Right atrium auricular region (tissue), 2 donors: ENCODE measurements around the gene CACNG4. TPM values are rescaled to one million over a fixed set of nuclear protein-coding genes. Genes with fewer than 3 reads are reported as not detected.

ENCODE experiments used
- DNase-seq: peaks from one replicate; pipeline ENCODE4 v3.0.0-alpha.2; 2019; ENCODE audit warnings: low spot score
- H3K27ac ChIP-seq, 2 donors: fragments of 200-600 bp; sonication (generic); 1 replicate in 1 of 2; 2 replicates in 1 of 2; pipeline ENCODE4 v1.5.1; 2016 to 2019
- H3K27me3 ChIP-seq, 2 donors: fragments of 200-600 bp; sonication (generic); one replicate each; pipeline versions ENCODE4 v1.5.1 to v1.6.0; 2017 to 2019
- H3K36me3 ChIP-seq: fragments of 200-600 bp; sonication (generic); one replicate; pipeline ENCODE4 v1.5.1; 2016
- H3K4me1 ChIP-seq, 2 donors: fragments of 200-600 bp; sonication (generic); one replicate each; pipeline versions ENCODE4 v1.5.1 to v1.6.0; 2017 to 2019
- H3K4me3 ChIP-seq, 2 donors: fragments of 200-600 bp; sonication (generic); 1 replicate in 1 of 2; 2 replicates in 1 of 2; pipeline ENCODE4 v1.5.1; 2017 to 2019; ENCODE audit warnings: mild to moderate bottlenecking in 1 of 2, moderate library complexity in 1 of 2
- H3K9me3 ChIP-seq, 2 donors: fragments of 200-600 bp; sonication (generic); one replicate each; pipeline ENCODE4 v1.5.1; 2019
- total RNA-seq, 2 donors: library from RNA; depleted of rRNA; stranded (reverse); fragments of >200 nt; gene quantifications; one replicate each; pipeline ENCODE4 v1.1.0, GENCODE V29; 2016
- TF ChIP-seq, protein P1 (sequence below), 2 donors: fragments of 200-600 bp; sonication (generic); IDR thresholded peaks; one replicate each; pipeline ENCODE4 v1.5.1; 2019; ENCODE audit warnings: antibody characterized with exemption in 2 of 2

The CACNG4 gene
- total RNA-seq, 2 donors from 2014 or later = 0.63 to 1.9 TPM

DNA sequence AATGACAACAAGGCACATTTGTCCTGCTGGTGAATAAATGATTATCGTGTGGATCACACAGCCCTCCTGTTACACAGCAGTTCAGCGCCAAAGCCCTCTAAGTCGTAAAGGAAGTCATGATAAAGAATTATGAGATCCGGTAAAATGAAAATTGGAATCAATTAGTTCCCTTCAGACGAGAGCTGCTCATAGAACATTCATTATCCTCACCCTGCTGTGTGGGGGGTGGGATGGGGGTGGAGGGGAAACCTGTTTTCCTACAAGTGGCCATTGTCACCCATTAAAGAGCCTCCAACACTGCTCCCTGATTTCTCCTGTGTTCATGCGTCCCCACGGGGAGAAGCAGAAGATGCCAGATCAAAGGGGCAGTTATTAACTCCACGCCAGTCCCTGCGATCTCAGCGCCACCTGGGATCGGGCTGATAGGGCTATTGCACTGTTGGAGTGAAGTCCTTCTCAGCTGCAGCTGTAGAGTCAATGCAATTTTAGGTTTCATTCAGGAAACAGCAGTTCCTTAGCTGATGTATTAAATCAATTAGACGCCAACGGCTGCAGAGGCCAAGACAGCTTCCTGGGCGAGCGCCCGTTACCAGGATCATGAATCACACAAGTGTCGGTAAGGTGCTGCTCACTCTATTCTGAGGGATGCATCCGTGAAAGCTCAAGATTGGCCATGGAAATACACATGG, 19.2 kb upstream of the CACNG4 start:
- no peaks in the 10 kb centered on the region for H3K27me3 ChIP-seq
- H3K9me3 ChIP-seq = no peaks in the 10 kb centered on the region
- no peak overlapping the region for H3K27ac ChIP-seq
- H3K4me1 ChIP-seq = peaks cover 0 to 8% of the 10 kb centered on the region in 2 donors
- no peak overlapping the region for H3K4me3 ChIP-seq
- no peaks in the 10 kb centered on the region for H3K36me3 ChIP-seq
- no peak for DNase-seq
- TF ChIP-seq, protein P1, sequence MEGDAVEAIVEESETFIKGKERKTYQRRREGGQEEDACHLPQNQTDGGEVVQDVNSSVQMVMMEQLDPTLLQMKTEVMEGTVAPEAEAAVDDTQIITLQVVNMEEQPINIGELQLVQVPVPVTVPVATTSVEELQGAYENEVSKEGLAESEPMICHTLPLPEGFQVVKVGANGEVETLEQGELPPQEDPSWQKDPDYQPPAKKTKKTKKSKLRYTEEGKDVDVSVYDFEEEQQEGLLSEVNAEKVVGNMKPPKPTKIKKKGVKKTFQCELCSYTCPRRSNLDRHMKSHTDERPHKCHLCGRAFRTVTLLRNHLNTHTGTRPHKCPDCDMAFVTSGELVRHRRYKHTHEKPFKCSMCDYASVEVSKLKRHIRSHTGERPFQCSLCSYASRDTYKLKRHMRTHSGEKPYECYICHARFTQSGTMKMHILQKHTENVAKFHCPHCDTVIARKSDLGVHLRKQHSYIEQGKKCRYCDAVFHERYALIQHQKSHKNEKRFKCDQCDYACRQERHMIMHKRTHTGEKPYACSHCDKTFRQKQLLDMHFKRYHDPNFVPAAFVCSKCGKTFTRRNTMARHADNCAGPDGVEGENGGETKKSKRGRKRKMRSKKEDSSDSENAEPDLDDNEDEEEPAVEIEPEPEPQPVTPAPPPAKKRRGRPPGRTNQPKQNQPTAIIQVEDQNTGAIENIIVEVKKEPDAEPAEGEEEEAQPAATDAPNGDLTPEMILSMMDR (IDR thresholded peaks at IDR 0.05) = no peak

DNA sequence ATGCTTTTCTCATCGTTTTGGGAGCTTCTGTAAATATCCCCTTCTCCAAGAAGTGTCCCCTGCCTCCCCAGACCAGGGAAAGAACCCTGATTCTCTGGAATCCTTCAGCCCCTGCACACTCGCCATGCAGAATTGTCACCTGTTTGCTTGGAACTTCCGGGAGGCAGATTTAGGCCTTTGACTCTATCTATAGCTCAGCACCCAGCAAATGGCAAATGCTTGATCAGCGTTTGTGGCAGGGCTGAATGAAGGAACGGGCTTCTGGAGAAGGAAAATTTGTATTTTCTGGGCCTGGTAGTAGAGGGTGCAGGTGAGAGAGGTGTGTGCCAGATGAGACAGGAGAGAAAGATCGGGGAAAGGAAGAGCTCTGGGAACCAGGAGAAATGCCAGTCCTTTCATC, 18.3 kb upstream of the CACNG4 start:
- no peaks in the 10 kb centered on the region for H3K27me3 ChIP-seq
- DNase-seq = no peak
- no peaks in the 10 kb centered on the region for H3K9me3 ChIP-seq
- H3K4me3 ChIP-seq = no peak overlapping the region
- peaks cover 0 to 8% of the 10 kb centered on the region in 2 donors for H3K4me1 ChIP-seq
- H3K27ac ChIP-seq = no peak overlapping the region
- no peaks in the 10 kb centered on the region for H3K36me3 ChIP-seq
- TF ChIP-seq, protein P1 (IDR thresholded peaks at IDR 0.05) = no peak

DNA sequence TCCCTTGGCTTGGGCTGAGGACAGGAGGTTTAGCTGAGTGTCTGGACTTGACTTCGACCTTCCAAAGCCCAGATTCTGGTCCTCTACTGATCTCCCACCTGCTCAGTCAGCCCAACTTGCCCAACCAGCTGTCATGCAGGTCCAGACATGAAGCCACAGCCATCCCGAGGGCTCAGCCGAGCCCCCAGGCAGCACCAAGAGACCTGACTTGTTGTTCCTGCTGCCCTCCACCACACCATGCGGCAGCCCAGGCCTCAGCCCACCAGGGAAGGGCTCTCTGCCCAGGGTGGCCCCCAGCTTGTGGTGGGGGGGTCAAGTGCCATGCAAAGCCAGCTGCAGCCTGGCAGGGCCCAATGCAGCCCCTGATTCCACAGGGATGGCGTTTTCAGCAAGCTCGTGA, 17.2 kb upstream of the CACNG4 start:
- TF ChIP-seq, protein P1 (IDR thresholded peaks at IDR 0.05) = no peak
- Histone ChIP-seq H3K27me3 (no peaks in the 10 kb centered on the region), H3K36me3 (no peaks in the 10 kb centered on the region), H3K27ac (no peak overlapping the region), H3K4me3 (no peak overlapping the region), H3K4me1 (peaks cover 0 to 8% of the 10 kb centered on the region in 2 donors), H3K9me3 (no peaks in the 10 kb centered on the region)
- no peak for DNase-seq

DNA sequence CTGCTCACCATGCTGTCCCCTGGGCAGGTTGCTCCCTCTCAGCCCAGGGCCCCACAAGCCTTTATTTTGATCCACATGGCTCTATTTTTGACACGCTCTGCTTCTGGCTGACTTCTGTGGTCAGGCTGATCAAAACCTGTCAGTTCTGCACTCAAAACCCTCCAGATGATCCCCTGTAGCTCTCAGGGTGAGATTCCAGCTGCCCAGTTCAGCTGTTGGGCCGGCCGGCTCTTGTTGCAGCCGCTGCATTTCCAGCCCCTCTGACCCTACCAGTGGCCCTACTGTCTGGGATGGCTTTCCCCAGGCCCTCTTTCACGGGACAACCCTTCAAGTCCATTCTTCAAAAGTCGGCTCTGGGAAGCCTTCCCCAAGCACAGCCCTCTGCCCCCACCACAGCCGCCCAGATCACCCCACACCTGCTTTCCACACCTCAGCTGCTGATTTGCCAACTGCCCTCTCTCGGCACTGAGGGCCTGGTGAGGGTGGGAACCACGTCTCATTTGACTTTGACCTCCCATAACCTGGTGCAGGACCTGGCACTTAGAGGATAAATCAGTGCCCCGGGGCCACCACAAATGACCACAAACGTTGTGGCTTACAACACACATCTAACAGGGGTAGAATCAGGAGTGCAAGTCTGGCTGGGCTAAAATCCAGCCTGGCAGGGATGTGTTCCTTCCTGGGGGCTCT, 16.3 kb upstream of the CACNG4 start:
- Histone ChIP-seq H3K27me3 (no peaks in the 10 kb centered on the region), H3K4me1 (peaks cover 0 to 8% of the 10 kb centered on the region in 2 donors), H3K36me3 (no peaks in the 10 kb centered on the region), H3K9me3 (no peaks in the 10 kb centered on the region), H3K4me3 (no peak overlapping the region), H3K27ac (no peak overlapping the region)
- TF ChIP-seq, protein P1 (IDR thresholded peaks at IDR 0.05) = no peak
- DNase-seq = no peak

DNA sequence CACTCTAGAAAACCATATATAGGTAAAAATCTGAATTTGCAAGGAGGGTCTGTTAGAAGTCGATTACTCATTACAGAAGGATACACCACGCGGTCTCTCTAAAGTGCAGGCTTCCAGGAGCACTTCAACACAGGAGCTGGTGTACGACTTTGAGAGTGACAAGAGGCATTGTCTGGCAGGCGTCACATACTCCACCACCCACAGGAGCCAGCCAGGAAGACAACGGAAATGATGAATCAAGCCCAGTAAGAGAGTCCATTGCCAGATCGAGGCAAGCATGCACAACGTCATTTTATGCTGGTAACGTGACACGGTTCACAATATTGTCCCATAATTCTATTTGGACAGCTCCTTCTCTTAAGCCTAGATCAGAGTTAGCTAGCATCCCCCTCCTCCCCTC, 15.0 kb upstream of the CACNG4 start:
- no peak for DNase-seq
- Histone ChIP-seq H3K27ac (no peak overlapping the region), H3K27me3 (no peaks in the 10 kb centered on the region), H3K4me1 (peaks cover 0 to 5% of the 10 kb centered on the region in 2 donors), H3K4me3 (no peak overlapping the region), H3K9me3 (no peaks in the 10 kb centered on the region), H3K36me3 (no peaks in the 10 kb centered on the region)
- TF ChIP-seq, protein P1 (IDR thresholded peaks at IDR 0.05) = no peak
